HCT116 (cell line): ENCODE results near the gene IL6R. TPM values are rescaled to one million over a fixed set of nuclear protein-coding genes. Genes with fewer than 3 reads are reported as not detected.

Experiments
- ATAC-seq: fragments of 200-7000 bp; cut with Tn5 transposase; 2 replicates; pipeline ENCODE4 v1.9.1; 2020; ENCODE audit warnings: mild to moderate bottlenecking, moderate library complexity
- BruUV-seq: library from RNA; stranded (reverse); fragments of 400-500 nt; replicated peaks from 2 replicates; lab custom pipeline; 2021; lab: Mats Ljungman, UMichigan
- CTCF ChIA-PET: fragments of 300-600 bp; sonication (Branson Sonifier 250); formaldehyde crosslinking; loops from one replicate; lab custom pipeline; 2021; ENCODE audit warnings: antibody characterized with exemption; lab: Charles Lee
- POLR2A ChIA-PET: fragments of 300-600, 350-600 bp; sonication (Branson Sonifier 250); formaldehyde crosslinking; loops from one replicate; lab custom pipeline; 2021; ENCODE audit warnings: antibody characterized with exemption; lab: Charles Lee
- RAD21 ChIA-PET, 2 experiments: fragments of 300-600 bp; sonication (Branson Sonifier 250); formaldehyde crosslinking; loops; one replicate each; lab custom pipeline; 2023; ENCODE audit warnings: low total read pairs in 2 of 2; ENCODE audit not compliant: uncharacterized antibody in 2 of 2, unreplicated experiment in 2 of 2, low non-redundant PET in 1 of 2; lab: Charles Lee
- DNase-seq: peaks from one replicate; pipeline ENCODE4 v3.0.0-alpha.2; 2010; ENCODE audit warnings: low read depth, low spot score
- H2AFZ ChIP-seq: fragments of 200-600 bp; shearing (Covaris generic), sonication (generic); 2 replicates; pipeline ENCODE4 v1.6.1; 2017; ENCODE audit warnings: low read depth, mixed run types, mixed read lengths, antibody characterized with exemption, low read length; ENCODE audit not compliant: poor library complexity, severe bottlenecking
- H3K27ac ChIP-seq: 2 replicates; pipeline ENCODE4 v1.5.1; 2012; ENCODE audit warnings: low read depth, low read length
- H3K27me3 ChIP-seq: fragments of 200-600 bp; sonication (generic); 2 replicates; pipeline ENCODE4 v1.6.1; 2016; ENCODE audit warnings: mixed run types, low read length, mixed read lengths; ENCODE audit not compliant: insufficient read depth
- H3K36me3 ChIP-seq, 2 experiments: fragments of 200-500 bp in 1 of 2; fragments of 200-600 bp in 1 of 2; sonication (Bioruptor generic) in 1 of 2; sonication (generic) in 1 of 2; 2 replicates each; pipeline versions ENCODE4 v1.5.1 to v1.6.1; 2014 to 2016; ENCODE audit warnings: low read length in 2 of 2, inconsistent platforms in 1 of 2, mixed read lengths in 1 of 2, mixed run types in 1 of 2; ENCODE audit not compliant: insufficient read depth in 2 of 2, control insufficient read depth in 1 of 2
- H3K4me1 ChIP-seq, 2 experiments: fragments of 200-600 bp in 1 of 2; sonication (generic) in 1 of 2; 2 replicates each; pipeline versions ENCODE4 v1.5.1 to v1.6.1; 2012 to 2017; ENCODE audit warnings: low read length in 2 of 2, inconsistent platforms in 1 of 2, mild to moderate bottlenecking in 1 of 2, mixed read lengths in 1 of 2, mixed run types in 1 of 2, moderate library complexity in 1 of 2; ENCODE audit not compliant: insufficient read depth in 2 of 2, control insufficient read depth in 1 of 2
- H3K4me2 ChIP-seq: fragments of 200-600 bp; sonication (generic); 2 replicates; pipeline ENCODE4 v1.6.1; 2017; ENCODE audit warnings: mixed run types, low read length, mixed read lengths
- H3K4me3 ChIP-seq, 2 experiments: fragments of 200-600 bp in 1 of 2; sonication (generic) in 1 of 2; replicated peaks in 1 of 2; 2 replicates each; pipeline ENCODE4 v1.5.1; 2011 to 2016; ENCODE audit warnings: low read length in 2 of 2, control low read depth in 1 of 2, low read depth in 1 of 2, mild to moderate bottlenecking in 1 of 2, mixed read lengths in 1 of 2, mixed run types in 1 of 2
- H3K79me2 ChIP-seq: fragments of 200-600 bp; sonication (generic); 2 replicates; pipeline ENCODE4 v1.6.1; 2017; ENCODE audit warnings: mild to moderate bottlenecking, mixed run types, low read length, moderate library complexity, mixed read lengths; ENCODE audit not compliant: insufficient read depth
- H3K9ac ChIP-seq: fragments of 200-600 bp; sonication (generic); 2 replicates; pipeline ENCODE4 v1.6.1; 2016; ENCODE audit warnings: low read length, mixed read lengths
- H3K9me2 ChIP-seq: fragments of 200-600 bp; sonication (generic), shearing (Covaris generic); 2 replicates; pipeline ENCODE4 v1.6.1; 2017; ENCODE audit warnings: mixed run types, mild to moderate bottlenecking, moderate library complexity; ENCODE audit not compliant: insufficient read depth
- H3K9me3 ChIP-seq, 2 experiments: fragments of 200-500 bp in 1 of 2; fragments of 200-600 bp in 1 of 2; sonication (Bioruptor generic) in 1 of 2; sonication (generic) in 1 of 2; 2 replicates each; pipeline ENCODE4 v1.6.1; 2014 to 2017; ENCODE audit warnings: low read length in 2 of 2, mixed read lengths in 2 of 2, inconsistent platforms in 1 of 2, low read depth in 1 of 2, mild to moderate bottlenecking in 1 of 2, mixed run types in 1 of 2, moderate library complexity in 1 of 2; ENCODE audit not compliant: control insufficient read depth in 1 of 2, insufficient read depth in 1 of 2
- H4K20me1 ChIP-seq: fragments of 200-600 bp; sonication (generic), shearing (Covaris generic); 2 replicates; pipeline ENCODE4 v1.6.1; 2017; ENCODE audit warnings: mixed run types, mild to moderate bottlenecking, moderate library complexity; ENCODE audit not compliant: insufficient read depth
- CTCF ChIP-seq, 3 experiments: fragments of 200-600 bp in 1 of 3; sonication (generic) in 1 of 3; IDR thresholded peaks in 2 of 3; conservative IDR thresholded peaks in 1 of 3; 2 replicates each; pipeline ENCODE4 v1.5.1; 2012 to 2017; ENCODE audit warnings: low read depth in 2 of 3, low read length in 2 of 3, antibody characterized with exemption in 1 of 3, borderline replicate concordance in 1 of 3, control low read depth in 1 of 3, mild to moderate bottlenecking in 1 of 3, mixed read lengths in 1 of 3, mixed run types in 1 of 3, moderate library complexity in 1 of 3; ENCODE audit not compliant: insufficient read depth in 1 of 3
- EZH2phosphoT487 ChIP-seq: fragments of 200-600 bp; IDR thresholded peaks from 2 replicates; pipeline ENCODE4 v1.6.1; 2018; ENCODE audit warnings: antibody characterized with exemption, borderline replicate concordance
- MAX ChIP-seq: IDR thresholded peaks from 2 replicates; pipeline ENCODE4 v1.6.1; 2012
- POLR2AphosphoS5 ChIP-seq: IDR thresholded peaks from 2 replicates; pipeline ENCODE4 v1.6.1; 2011; ENCODE audit warnings: mild to moderate bottlenecking, low read depth, low read length, moderate library complexity
- REST ChIP-seq: IDR thresholded peaks from 2 replicates; pipeline ENCODE4 v1.6.1; 2012; ENCODE audit warnings: low read depth
- TCF7L2 ChIP-seq: IDR thresholded peaks from 2 replicates; pipeline ENCODE4 v1.7.0; 2011; ENCODE audit warnings: borderline replicate concordance, inconsistent platforms; ENCODE audit not compliant: insufficient read depth, insufficient read length; ENCODE audit errors: extremely low read depth
- ZFX ChIP-seq: fragments of 450-650 bp; IDR thresholded peaks from 2 replicates; pipeline ENCODE4 v1.6.1; 2017
- intact Hi-C: fragments of 100-400 bp; cut with micrococcal nuclease; formaldehyde crosslinking; loops from 2 replicates; pipeline ENCODE4 v1.10.0; 2022
- total RNA-seq: library from RNA; stranded (reverse); gene quantifications from one replicate; pipeline ENCODE4 v1.2.1, GENCODE V29; 2021; ENCODE audit not compliant: unreplicated experiment

The IL6R gene
- total RNA-seq, 1 experiment from 2014 or later: 6.8 TPM

GRCh38 chr1:154427173-154428139 is 22.3 kb downstream of the IL6R start:
- Histone ChIP-seq H3K27me3 (no peaks in the 10 kb centered on the region), H3K9ac (no peak overlapping the region), H3K36me3 (no peaks in the 10 kb centered on the region), H4K20me1 (no peaks in the 10 kb centered on the region), H3K4me1 (peaks cover 53 to 76% of the 10 kb centered on the region in 2 experiments), H3K27ac (no peak overlapping the region; the same call in 1 of the 2 replicates), H3K9me3 (no peaks in the 10 kb centered on the region), H3K4me3 (no peak overlapping the region), H2AFZ (no peak overlapping the region), H3K9me2 (no peaks in the 10 kb centered on the region), H3K79me2 (no peaks in the 10 kb centered on the region), H3K4me2 (peak overlapping the region; percentile 35)
- ATAC-seq (no peak; the same call in 1 of the 2 replicates), DNase-seq (no peak)
- TF ChIP-seq TCF7L2: peak; percentile 40
- TF ChIP-seq CTCF (IDR thresholded peaks at IDR 0.05 in 2 of 3, conservative IDR thresholded peaks at IDR 0.05 in 1 of 3; ENCODE audit: borderline replicate concordance in 1 of 3, insufficient read depth in 1 of 3, low read depth in 2 of 3, low read length in 2 of 3): no peak
- intact Hi-C loops: no loop called here
- ChIA-PET CTCF (no interaction called here), RAD21 (no interaction called here), POLR2A (interaction anchor here (1.5 kb wide), 1 partner anchor 9 kb away, joined by 7 read pairs; no protein-coding TSS in a partner anchor)
- BruUV-seq: no TSS peak

GRCh38 chr1:154429118-154429517 is 24.0 kb downstream of the IL6R start:
- intact Hi-C loops: no loop called here
- Histone ChIP-seq H3K79me2 (no peaks in the 10 kb centered on the region), H3K27me3 (no peaks in the 10 kb centered on the region), H4K20me1 (no peaks in the 10 kb centered on the region), H3K9me3 (no peaks in the 10 kb centered on the region), H3K4me2 (no peak overlapping the region), H3K4me1 (peaks cover 51 to 76% of the 10 kb centered on the region in 2 experiments), H3K9ac (no peak overlapping the region), H3K36me3 (no peaks in the 10 kb centered on the region), H3K9me2 (no peaks in the 10 kb centered on the region), H3K27ac (no peak overlapping the region), H3K4me3 (no peak overlapping the region), H2AFZ (no peak overlapping the region)
- DNase-seq (no peak), ATAC-seq (no peak)
- ChIA-PET CTCF (no interaction called here), POLR2A (no interaction called here), RAD21 (no interaction called here)
- BruUV-seq: no TSS peak
- TF ChIP-seq TCF7L2 (no peak), ZFX (no peak), MAX (no peak), REST (no peak), CTCF (IDR thresholded peaks at IDR 0.05 in 2 of 3, conservative IDR thresholded peaks at IDR 0.05 in 1 of 3; ENCODE audit: borderline replicate concordance in 1 of 3, insufficient read depth in 1 of 3, low read depth in 2 of 3, low read length in 2 of 3) (no peak), POLR2AphosphoS5 (no peak), EZH2phosphoT487 (no peak)
